Measurements from ENCODE around the gene INPP5E. TPM values are rescaled to one million over a fixed set of nuclear protein-coding genes. Genes with fewer than 3 reads are reported as not detected.

Gene INPP5E
- total RNA-seq, 1 experiment from 2014 or later, result 12.4 TPM

- peaks cover 55% of the 10 kb centered on the region for H3K36me3 ChIP-seq (replicated peaks; ENCODE audit: control insufficient read depth, insufficient read depth, low read length)
These were observed 36.9 kb upstream of the INPP5E start for GRCh38 chr9:136476369-136477150.

GRCh38 chr9:136474974-136475865 lies 35.6 kb upstream of the INPP5E start:
- no peaks in the 10 kb centered on the region for H3K27me3 ChIP-seq (ENCODE audit: control insufficient read depth, insufficient read depth, low read length)
- no peak overlapping the region for H3K4me3 ChIP-seq (ENCODE audit: insufficient read depth, low read depth, low read length)
- H3K36me3 ChIP-seq (replicated peaks; ENCODE audit: control insufficient read depth, insufficient read depth, low read length), result peaks cover 68% of the 10 kb centered on the region
- no peak for DNase-seq

More at GRCh38 chr9:136476369-136477150, 36.9 kb upstream of the INPP5E start:
- no peaks in the 10 kb centered on the region for H3K27me3 ChIP-seq (ENCODE audit: control insufficient read depth, insufficient read depth, low read length)
- H3K4me3 ChIP-seq (ENCODE audit: insufficient read depth, low read depth, low read length), result no peak overlapping the region
- no peak for DNase-seq

- DNase-seq, result no peak
- Histone ChIP-seq H3K36me3 (replicated peaks; ENCODE audit: control insufficient read depth, insufficient read depth, low read length) (peaks cover 71% of the 10 kb centered on the region), H3K27me3 (ENCODE audit: control insufficient read depth, insufficient read depth, low read length) (no peaks in the 10 kb centered on the region), H3K4me3 (ENCODE audit: insufficient read depth, low read depth, low read length) (no peak overlapping the region)
These were observed 34.5 kb upstream of the INPP5E start for GRCh38 chr9:136474021-136474640.

GRCh38 chr9:136473354-136473721 lies 33.7 kb upstream of the INPP5E start:
- peaks cover 71% of the 10 kb centered on the region for H3K36me3 ChIP-seq (replicated peaks; ENCODE audit: control insufficient read depth, insufficient read depth, low read length)
- H3K27me3 ChIP-seq (ENCODE audit: control insufficient read depth, insufficient read depth, low read length), result no peaks in the 10 kb centered on the region
- no peak for DNase-seq
- no peak overlapping the region for H3K4me3 ChIP-seq (ENCODE audit: insufficient read depth, low read depth, low read length)

- Histone ChIP-seq H3K36me3 (replicated peaks; ENCODE audit: control insufficient read depth, insufficient read depth, low read length) (peaks cover 74% of the 10 kb centered on the region), H3K27me3 (ENCODE audit: control insufficient read depth, insufficient read depth, low read length) (no peaks in the 10 kb centered on the region), H3K4me3 (ENCODE audit: insufficient read depth, low read depth, low read length) (no peak overlapping the region)
- DNase-seq, result no peak
These were observed 33.2 kb upstream of the INPP5E start for GRCh38 chr9:136472640-136473353.

GRCh38 chr9:136471802-136472487 lies 32.3 kb upstream of the INPP5E start:
- no peak overlapping the region for H3K4me3 ChIP-seq (ENCODE audit: insufficient read depth, low read depth, low read length)
- H3K36me3 ChIP-seq (replicated peaks; ENCODE audit: control insufficient read depth, insufficient read depth, low read length), result peaks cover 73% of the 10 kb centered on the region
- H3K27me3 ChIP-seq (ENCODE audit: control insufficient read depth, insufficient read depth, low read length), result no peaks in the 10 kb centered on the region
- DNase-seq, result no peak

GRCh38 chr9:136470792-136471469 lies 31.3 kb upstream of the INPP5E start:
- H3K36me3 ChIP-seq (replicated peaks; ENCODE audit: control insufficient read depth, insufficient read depth, low read length), result peaks cover 72% of the 10 kb centered on the region
- DNase-seq, result no peak
- no peaks in the 10 kb centered on the region for H3K27me3 ChIP-seq (ENCODE audit: control insufficient read depth, insufficient read depth, low read length)
- no peak overlapping the region for H3K4me3 ChIP-seq (ENCODE audit: insufficient read depth, low read depth, low read length)

GRCh38 chr9:136470356-136470755 lies 30.7 kb upstream of the INPP5E start:
- Histone ChIP-seq H3K4me3 (ENCODE audit: insufficient read depth, low read depth, low read length) (no peak overlapping the region), H3K36me3 (replicated peaks; ENCODE audit: control insufficient read depth, insufficient read depth, low read length) (peaks cover 71% of the 10 kb centered on the region), H3K27me3 (ENCODE audit: control insufficient read depth, insufficient read depth, low read length) (no peaks in the 10 kb centered on the region)
- DNase-seq, result no peak

GRCh38 chr9:136467766-136468165 lies 28.1 kb upstream of the INPP5E start:
- Histone ChIP-seq H3K27me3 (ENCODE audit: control insufficient read depth, insufficient read depth, low read length) (no peaks in the 10 kb centered on the region), H3K36me3 (replicated peaks; ENCODE audit: control insufficient read depth, insufficient read depth, low read length) (peaks cover 65% of the 10 kb centered on the region), H3K4me3 (ENCODE audit: insufficient read depth, low read depth, low read length) (no peak overlapping the region)
- DNase-seq, result no peak

- DNase-seq, result no peak
- Histone ChIP-seq H3K27me3 (ENCODE audit: control insufficient read depth, insufficient read depth, low read length) (no peaks in the 10 kb centered on the region), H3K36me3 (replicated peaks; ENCODE audit: control insufficient read depth, insufficient read depth, low read length) (peaks cover 65% of the 10 kb centered on the region), H3K4me3 (ENCODE audit: insufficient read depth, low read depth, low read length) (no peak overlapping the region)
These were observed 26.5 kb upstream of the INPP5E start for GRCh38 chr9:136466155-136466541.

- DNase-seq, result no peak
- no peak overlapping the region for H3K4me3 ChIP-seq (ENCODE audit: insufficient read depth, low read depth, low read length)
- H3K36me3 ChIP-seq (replicated peaks; ENCODE audit: control insufficient read depth, insufficient read depth, low read length), result peaks cover 64% of the 10 kb centered on the region
- no peaks in the 10 kb centered on the region for H3K27me3 ChIP-seq (ENCODE audit: control insufficient read depth, insufficient read depth, low read length)
These were observed 26.0 kb upstream of the INPP5E start for GRCh38 chr9:136465500-136466154.

- Histone ChIP-seq H3K27me3 (ENCODE audit: control insufficient read depth, insufficient read depth, low read length) (no peaks in the 10 kb centered on the region), H3K4me3 (ENCODE audit: insufficient read depth, low read depth, low read length) (no peak overlapping the region), H3K36me3 (replicated peaks; ENCODE audit: control insufficient read depth, insufficient read depth, low read length) (peaks cover 63% of the 10 kb centered on the region)
These were observed 24.6 kb upstream of the INPP5E start for GRCh38 chr9:136464241-136464640.

GRCh38 chr9:136463578-136463977 lies 23.9 kb upstream of the INPP5E start:
- Histone ChIP-seq H3K4me3 (ENCODE audit: insufficient read depth, low read depth, low read length) (no peak overlapping the region), H3K27me3 (ENCODE audit: control insufficient read depth, insufficient read depth, low read length) (no peaks in the 10 kb centered on the region), H3K36me3 (replicated peaks; ENCODE audit: control insufficient read depth, insufficient read depth, low read length) (peaks cover 67% of the 10 kb centered on the region)
- peak; percentile 52 for DNase-seq

More at GRCh38 chr9:136464241-136464640, 24.6 kb upstream of the INPP5E start:
- no peak for DNase-seq

Measured in H7 (cell line).